Tibial artery (tissue), 4 donors: ENCODE data around the gene L3HYPDH.
A peak's percentile ranks its signal among the peaks of the same experiment; 100 is the strongest.

Experiments used
- DNase-seq, 2 donors: peaks; one replicate each; pipeline ENCODE4 v3.0.0-alpha.2; 2019
- H3K27ac ChIP-seq, 2 donors: fragments of 200-600 bp; sonication (generic) in 1 of 2; 1 replicate in 1 of 2; 2 replicates in 1 of 2; pipeline ENCODE4 v1.5.1; 2018 to 2019; ENCODE audit warnings: mild to moderate bottlenecking in 1 of 2
- H3K27me3 ChIP-seq, 2 donors: fragments of 200-600 bp; sonication (generic) in 1 of 2; one replicate each; pipeline versions ENCODE4 v1.5.1 to v1.6.0; 2016 to 2019
- H3K36me3 ChIP-seq, 3 donors: fragments of 200-600 bp; sonication (generic) in 2 of 3; one replicate each; pipeline ENCODE4 v1.5.1; 2016 to 2019; ENCODE audit warnings: mild to moderate bottlenecking in 2 of 3
- H3K4me1 ChIP-seq, 4 donors: fragments of 200-600 bp; sonication (generic) in 2 of 4; 1 replicate in 3 of 4; 2 replicates in 1 of 4; pipeline ENCODE4 v1.5.1; 2016 to 2019
- H3K4me3 ChIP-seq, 2 donors: fragments of 200-600 bp; sonication (generic) in 1 of 2; 1 replicate in 1 of 2; 2 replicates in 1 of 2; pipeline ENCODE4 v1.5.1; 2018 to 2019; ENCODE audit warnings: mild to moderate bottlenecking in 2 of 2
- H3K9me3 ChIP-seq, 3 donors: fragments of 200-600 bp; sonication (generic) in 1 of 3; one replicate each; pipeline ENCODE4 v1.5.1; 2016 to 2019
- intact Hi-C: fragments of 100-400 bp; cut with DNase I; formaldehyde crosslinking; loops from one replicate; pipeline ENCODE4 v1.15.0; 2023; ENCODE audit warnings: low total_unique reads
- TF ChIP-seq, protein P1 (sequence below), 2 experiments: fragments of 200-600 bp in 1 of 2; fragments of 450-650 bp in 1 of 2; IDR thresholded peaks; one replicate each; pipeline ENCODE4 v1.5.1; 2017 to 2019; ENCODE audit warnings: antibody characterized with exemption in 2 of 2, mild to moderate bottlenecking in 1 of 2, moderate library complexity in 1 of 2

Gene L3HYPDH

DNA sequence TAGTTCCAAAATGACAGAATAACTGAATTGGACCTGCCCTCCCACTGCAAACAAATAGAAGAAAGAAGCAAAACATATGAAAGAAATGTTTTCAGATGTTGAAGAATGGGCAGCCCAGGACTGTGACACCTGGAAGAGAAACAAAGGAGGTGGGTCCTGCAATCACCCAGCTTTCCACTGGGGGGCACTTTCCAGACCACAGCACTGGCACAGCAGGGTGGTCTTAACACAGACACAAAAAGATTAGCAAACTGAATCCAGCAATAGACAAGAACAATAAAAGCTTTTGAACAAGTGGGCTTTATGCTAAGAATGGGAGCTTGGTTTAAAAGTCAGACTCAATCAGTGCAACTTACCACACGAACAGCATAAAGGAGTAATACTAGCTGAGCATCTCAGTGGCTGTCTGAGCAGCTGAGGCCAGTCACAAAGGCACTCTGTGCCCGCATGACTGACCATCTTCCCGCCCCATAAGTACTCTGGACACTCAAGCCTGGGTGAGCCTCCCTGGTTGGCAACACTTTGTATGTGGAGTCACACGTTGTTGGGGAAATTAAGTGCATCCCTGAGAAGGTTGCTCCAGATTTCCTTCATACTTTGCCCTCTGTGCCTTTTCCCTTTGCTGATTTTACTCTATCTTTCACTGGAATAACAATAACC lies 27.8 kb upstream of the L3HYPDH start:
- H3K27ac ChIP-seq = no peak overlapping the region
- H3K4me3 ChIP-seq = no peak overlapping the region
- intact Hi-C loops = no loop called here
- TF ChIP-seq, protein P1, sequence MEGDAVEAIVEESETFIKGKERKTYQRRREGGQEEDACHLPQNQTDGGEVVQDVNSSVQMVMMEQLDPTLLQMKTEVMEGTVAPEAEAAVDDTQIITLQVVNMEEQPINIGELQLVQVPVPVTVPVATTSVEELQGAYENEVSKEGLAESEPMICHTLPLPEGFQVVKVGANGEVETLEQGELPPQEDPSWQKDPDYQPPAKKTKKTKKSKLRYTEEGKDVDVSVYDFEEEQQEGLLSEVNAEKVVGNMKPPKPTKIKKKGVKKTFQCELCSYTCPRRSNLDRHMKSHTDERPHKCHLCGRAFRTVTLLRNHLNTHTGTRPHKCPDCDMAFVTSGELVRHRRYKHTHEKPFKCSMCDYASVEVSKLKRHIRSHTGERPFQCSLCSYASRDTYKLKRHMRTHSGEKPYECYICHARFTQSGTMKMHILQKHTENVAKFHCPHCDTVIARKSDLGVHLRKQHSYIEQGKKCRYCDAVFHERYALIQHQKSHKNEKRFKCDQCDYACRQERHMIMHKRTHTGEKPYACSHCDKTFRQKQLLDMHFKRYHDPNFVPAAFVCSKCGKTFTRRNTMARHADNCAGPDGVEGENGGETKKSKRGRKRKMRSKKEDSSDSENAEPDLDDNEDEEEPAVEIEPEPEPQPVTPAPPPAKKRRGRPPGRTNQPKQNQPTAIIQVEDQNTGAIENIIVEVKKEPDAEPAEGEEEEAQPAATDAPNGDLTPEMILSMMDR (IDR thresholded peaks at IDR 0.05) = peak; percentile 18 to 28
- no peaks in the 10 kb centered on the region for H3K36me3 ChIP-seq
- H3K27me3 ChIP-seq = no peaks in the 10 kb centered on the region
- no peak for DNase-seq
- no peaks in the 10 kb centered on the region for H3K4me1 ChIP-seq
- H3K9me3 ChIP-seq = no peaks in the 10 kb centered on the region

DNA sequence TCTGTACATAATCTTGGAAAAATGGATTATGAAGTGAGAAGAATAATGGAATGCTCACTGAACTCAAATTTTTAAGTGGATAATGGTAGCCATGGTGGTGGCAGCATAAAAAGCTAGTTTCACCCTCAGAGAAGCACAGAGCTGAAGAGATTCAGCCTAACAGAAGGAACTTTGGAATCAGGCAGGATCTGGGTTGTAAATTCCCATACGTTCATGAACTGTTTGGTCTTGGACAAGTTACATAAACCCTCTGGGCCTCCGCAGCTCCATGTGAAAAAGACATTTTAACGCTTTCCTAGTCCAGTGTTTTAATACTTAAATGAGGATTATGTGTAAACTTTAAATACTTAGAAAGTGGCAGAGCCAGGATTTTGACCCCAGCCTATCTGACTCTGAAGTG lies 26.8 kb upstream of the L3HYPDH start:
- no peaks in the 10 kb centered on the region for H3K27me3 ChIP-seq
- DNase-seq = no peak
- no peaks in the 10 kb centered on the region for H3K9me3 ChIP-seq
- H3K4me3 ChIP-seq = no peak overlapping the region
- TF ChIP-seq, protein P1 (IDR thresholded peaks at IDR 0.05) = no peak
- H3K27ac ChIP-seq = no peak overlapping the region
- no peaks in the 10 kb centered on the region for H3K4me1 ChIP-seq
- intact Hi-C loops = no loop called here
- no peaks in the 10 kb centered on the region for H3K36me3 ChIP-seq

DNA sequence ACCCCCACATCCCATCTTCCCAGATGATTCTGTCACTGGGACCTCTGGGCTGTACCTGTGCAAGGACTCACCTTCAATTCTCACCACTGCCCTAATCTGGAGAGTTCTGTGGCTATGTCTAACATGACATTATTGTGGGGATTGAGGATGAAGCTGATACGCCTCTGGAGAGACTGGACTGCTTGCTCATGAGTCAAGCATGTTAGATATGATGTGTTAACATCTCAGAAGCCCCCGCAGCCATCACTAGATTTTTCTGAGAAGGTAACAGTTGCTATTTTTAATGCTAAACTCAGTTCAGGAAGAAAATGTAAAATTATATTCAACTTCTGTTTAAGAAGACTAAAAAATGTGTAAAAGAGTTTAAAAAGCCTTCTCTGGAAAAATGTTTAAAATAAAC lies 25.8 kb upstream of the L3HYPDH start:
- TF ChIP-seq, protein P1 (IDR thresholded peaks at IDR 0.05) = no peak
- H3K9me3 ChIP-seq = no peaks in the 10 kb centered on the region
- no peaks in the 10 kb centered on the region for H3K27me3 ChIP-seq
- no peak overlapping the region for H3K4me3 ChIP-seq
- intact Hi-C loops = no loop called here
- no peak for DNase-seq
- no peaks in the 10 kb centered on the region for H3K4me1 ChIP-seq
- H3K27ac ChIP-seq = no peak overlapping the region
- H3K36me3 ChIP-seq = peaks cover 0 to 3% (median 0%) of the 10 kb centered on the region in 3 donors

DNA sequence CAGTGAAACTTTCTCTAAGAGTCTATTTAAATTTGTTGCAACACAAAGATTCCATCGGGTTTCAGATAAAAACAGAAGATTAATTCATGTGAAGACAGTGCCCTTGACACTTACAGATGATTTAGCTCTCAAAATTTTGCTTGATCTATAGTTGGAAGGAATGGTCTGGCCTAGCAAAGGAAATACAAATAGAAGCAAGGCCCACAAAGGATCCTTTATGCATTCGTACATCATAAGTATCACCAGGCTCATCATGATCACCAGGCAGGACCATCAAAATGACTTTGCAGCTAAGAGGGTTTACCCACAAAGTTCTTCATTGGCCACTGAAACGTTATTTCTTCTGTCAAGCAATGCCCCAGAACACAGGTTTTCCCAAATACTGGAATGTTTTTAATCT lies 24.9 kb upstream of the L3HYPDH start:
- intact Hi-C loops = loop anchor here (10.0 kb wide), 1 partner anchor 396 kb away; no protein-coding TSS in a partner anchor

DNA sequence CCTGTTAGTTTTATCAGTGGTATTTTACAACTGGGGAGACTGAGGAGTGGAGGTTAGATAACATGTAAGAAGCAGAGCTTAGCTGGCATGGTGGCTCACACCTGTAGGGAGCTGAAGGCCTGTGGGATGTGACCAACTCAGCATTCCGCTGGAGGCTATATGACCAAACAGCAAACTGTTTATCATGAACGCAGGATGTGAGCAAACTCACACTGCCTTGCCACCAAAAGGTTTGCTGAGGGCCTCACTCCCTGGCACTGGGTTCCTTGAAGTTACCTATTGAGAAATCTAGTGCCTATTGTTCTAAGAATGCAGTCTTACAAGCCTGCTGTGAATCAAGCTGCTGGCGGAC lies 23.5 kb upstream of the L3HYPDH start:
- H3K27ac ChIP-seq = no peak overlapping the region
- H3K4me1 ChIP-seq = no peaks in the 10 kb centered on the region
- no peak overlapping the region for H3K4me3 ChIP-seq
- H3K27me3 ChIP-seq = no peaks in the 10 kb centered on the region
- TF ChIP-seq, protein P1 (IDR thresholded peaks at IDR 0.05) = no peak
- intact Hi-C loops = loop anchor here (10.0 kb wide), 1 partner anchor 397 kb away; no protein-coding TSS in a partner anchor
- no peak for DNase-seq
- H3K9me3 ChIP-seq = no peaks in the 10 kb centered on the region
- H3K36me3 ChIP-seq = peaks cover 0 to 14% (median 6%) of the 10 kb centered on the region in 3 donors

More for the DNA sequence above, 24.9 kb upstream of the L3HYPDH start:
- TF ChIP-seq, protein P1 (IDR thresholded peaks at IDR 0.05) = no peak
- Histone ChIP-seq H3K9me3 (no peaks in the 10 kb centered on the region), H3K36me3 (peaks cover 0 to 9% (median 3%) of the 10 kb centered on the region in 3 donors), H3K27me3 (no peaks in the 10 kb centered on the region), H3K27ac (no peak overlapping the region), H3K4me1 (no peaks in the 10 kb centered on the region), H3K4me3 (no peak overlapping the region)
- no peak for DNase-seq
